PC-3 (cell line): ENCODE data around the gene ZNF20.

ENCODE experiments used
- CTCF ChIP-seq: fragments of 300-600 bp; sonication (generic); conservative IDR thresholded peaks from 2 replicates; pipeline ENCODE4 v1.5.1; 2017; ENCODE audit warnings: antibody characterized with exemption, low read depth, mild to moderate bottlenecking, low read length
- EZH2 ChIP-seq: fragments of 300-600 bp; sonication (generic); IDR thresholded peaks from one replicate; pipeline ENCODE4 v1.6.1; 2017; ENCODE audit warnings: antibody characterized with exemption, mild to moderate bottlenecking, low read length; ENCODE audit not compliant: unreplicated experiment
- EZH2phosphoT487 ChIP-seq: fragments of 300-600 bp; sonication (generic); IDR thresholded peaks from 2 replicates; pipeline ENCODE4 v1.6.1; 2018; ENCODE audit warnings: mild to moderate bottlenecking, antibody characterized with exemption, low read length, borderline replicate concordance

- TF ChIP-seq CTCF (no peak), EZH2 (no peak), EZH2phosphoT487 (no peak)
Observed at GRCh38 chr19:12092956-12093355, 47.2 kb downstream of the ZNF20 start.
